HepG2 (cell line): ENCODE data around the gene ZBTB43. TPM values are rescaled to one million over a fixed set of nuclear protein-coding genes. Genes with fewer than 3 reads are reported as not detected.
"Not testable (repeated sequence)": the region's sequence is repeated elsewhere in the genome, so short reads cannot be mapped to it uniquely, and the experiment has no call there.

ENCODE experiments used
- ATAC-seq: fragments of 200-7000 bp; cut with Tn5 transposase; 3 replicates; pipeline ENCODE4 v1.9.1; 2020; ENCODE audit warnings: mild to moderate bottlenecking, moderate library complexity
- BruUV-seq: library from RNA; stranded (reverse); fragments of 400-500 nt; replicated peaks from 2 replicates; lab custom pipeline; 2021; lab: Mats Ljungman, UMichigan
- CTCF ChIA-PET: fragments of 300-600 bp; formaldehyde crosslinking; extraction: SDS; loops from one replicate; lab custom pipeline; 2021; ENCODE audit warnings: low total read pairs, inconsistent platforms, low intra/inter-chr PET ratio; lab: Yijun Ruan, JAX
- POLR2A ChIA-PET: fragments of 350-600 bp; sonication (Branson Sonifier 250); formaldehyde crosslinking; loops from one replicate; lab custom pipeline; 2020; ENCODE audit warnings: antibody characterized with exemption, inconsistent platforms; lab: Yijun Ruan, JAX
- DNase-seq: peaks from one replicate; pipeline ENCODE4 v3.0.0-alpha.2; 2015; ENCODE audit warnings: low spot score
- FAIRE-seq: peaks from 3 replicates; lab custom pipeline; 2011; peaks lifted over from hg19 to GRCh38; lab: Jason Lieb, UNC
- H2AFZ ChIP-seq: one replicate; pipeline ENCODE4 v1.6.1; 2011; ENCODE audit warnings: low read length, inconsistent platforms
- H3K27ac ChIP-seq: fragments of 300-600 bp; 3 replicates; pipeline ENCODE4 v1.8.0; 2011; ENCODE audit warnings: mixed run types, mild to moderate bottlenecking, mixed read lengths, low read length, inconsistent platforms; ENCODE audit not compliant: insufficient read depth; ENCODE audit errors: extremely low read length
- H3K27me3 ChIP-seq, 2 experiments: fragments of 200-600 bp in 1 of 2; 2 replicates in 1 of 2; 3 replicates in 1 of 2; pipeline versions ENCODE4 v1.6.0 to v1.8.0; 2011; ENCODE audit warnings: low read length in 2 of 2, mild to moderate bottlenecking in 2 of 2, moderate library complexity in 2 of 2, inconsistent platforms in 1 of 2; ENCODE audit not compliant: insufficient read depth in 2 of 2, control insufficient read depth in 1 of 2
- H3K36me3 ChIP-seq, 2 experiments: fragments of 200-600 bp in 1 of 2; replicated peaks in 1 of 2; 2 replicates in 1 of 2; 3 replicates in 1 of 2; pipeline versions ENCODE4 v1.5.1 to v1.8.0; 2011; ENCODE audit warnings: low read length in 2 of 2, inconsistent platforms in 1 of 2; ENCODE audit not compliant: insufficient read depth in 2 of 2, control insufficient read depth in 1 of 2
- H3K4me1 ChIP-seq: 2 replicates; pipeline ENCODE4 v1.5.1; 2012; ENCODE audit warnings: low read length, inconsistent platforms; ENCODE audit not compliant: insufficient read depth
- H3K4me2 ChIP-seq: 2 replicates; pipeline ENCODE4 v1.6.0; 2011; ENCODE audit warnings: low read depth, low read length, inconsistent platforms
- H3K4me3 ChIP-seq, 3 experiments: fragments of 200-600 bp in 1 of 3; sonication (generic), shearing (Covaris generic) in 1 of 3; replicated peaks in 1 of 3; 2 replicates each; pipeline ENCODE4 v1.5.1; 2011 to 2016; ENCODE audit warnings: low read length in 3 of 3, inconsistent platforms in 2 of 3, low read depth in 2 of 3, mild to moderate bottlenecking in 2 of 3, control low read depth in 1 of 3, mixed read lengths in 1 of 3; ENCODE audit not compliant: insufficient read depth in 1 of 3
- H3K79me2 ChIP-seq: one replicate; pipeline ENCODE4 v1.6.1; 2011; ENCODE audit warnings: low read length, inconsistent platforms; ENCODE audit not compliant: insufficient read depth
- H3K9ac ChIP-seq: 2 replicates; pipeline ENCODE4 v1.6.0; 2011; ENCODE audit warnings: mild to moderate bottlenecking, low read depth, low read length, inconsistent platforms; ENCODE audit not compliant: insufficient read depth
- H3K9me3 ChIP-seq: 2 replicates; pipeline ENCODE4 v1.5.1; 2012; ENCODE audit warnings: mild to moderate bottlenecking, low read length
- H4K20me1 ChIP-seq: 2 replicates; pipeline ENCODE4 v1.6.0; 2011; ENCODE audit warnings: inconsistent platforms, mild to moderate bottlenecking, low read length, moderate library complexity; ENCODE audit not compliant: insufficient read depth
- ATF7 ChIP-seq, 2 experiments: fragments of 450-650 bp in 1 of 2; sonication (generic) in 1 of 2; formaldehyde crosslinking in 1 of 2; IDR thresholded peaks; 2 replicates each; pipeline versions ENCODE4 v1.4.0 to v1.6.1; 2016 to 2020; ENCODE audit warnings: antibody characterized with exemption in 1 of 2, mild to moderate bottlenecking in 1 of 2, missing genetic modification reagents in 1 of 2
- ETV6 ChIP-seq: sonication (generic); formaldehyde crosslinking; conservative IDR thresholded peaks from 2 replicates; pipeline ENCODE4 v1.4.0; 2020; ENCODE audit warnings: missing genetic modification reagents
- HDAC2 ChIP-seq: sonication (generic); formaldehyde crosslinking; IDR thresholded peaks from 2 replicates; pipeline ENCODE4 v1.4.0; 2020; ENCODE audit warnings: missing genetic modification reagents
- KAT7 ChIP-seq: IDR thresholded peaks from 2 replicates; pipeline ENCODE4 v1.6.1; 2018; ENCODE audit warnings: borderline replicate concordance, missing compliant biosample characterization
- PRDM4 ChIP-seq: sonication (generic); formaldehyde crosslinking; IDR thresholded peaks from 2 replicates; pipeline ENCODE4 v1.9.0; 2021; ENCODE audit warnings: missing genetic modification reagents, borderline replicate concordance
- WGBS: methylation state at CpG from one replicate; pipeline ENCODE4 v1.1.6; 2017; ENCODE audit warnings: low lambda C conversion rate; 5-methylcytosine and 5-hydroxymethylcytosine counted together
- in situ Hi-C: cut with HindIII; loops from 2 replicates; pipeline ENCODE4 v1.10.0; 2017; ENCODE audit warnings: low pct_unique_long_range_greater_than_20kb; ENCODE audit not compliant: extremely low pct_ligation_motif_present
- intact Hi-C: fragments of 100-400 bp; cut with micrococcal nuclease; formaldehyde crosslinking; loops from one replicate; pipeline ENCODE4 v1.10.0; 2022; ENCODE audit not compliant: unreplicated experiment
- polyA plus RNA-seq, 8 experiments: library from polyadenylated mRNA; depleted of rRNA in 3 of 8; stranded (reverse) in 7 of 8; unstranded in 1 of 8; fragments of >200 nt; fragmentation: Illumina TruSeq in 4 of 8; extraction: Trizol in 4 of 8; gene quantifications; 2 replicates each; pipeline versions ENCODE4 v1.2.1 to v1.2.3, GENCODE V29; 2011 to 2016; ENCODE audit warnings: low read depth in 4 of 8, missing spikeins in 1 of 8, mixed read lengths in 1 of 8; ENCODE audit not compliant: insufficient read depth in 1 of 8
- total RNA-seq, 5 experiments: library from RNA; depleted of rRNA; stranded (reverse); fragments of >200 nt; fragmentation: Illumina TruSeq; extraction: Trizol; gene quantifications; 2 replicates each; pipeline ENCODE4 v1.2.3, GENCODE V29; 2016; ENCODE audit warnings: low read depth in 1 of 5

ZBTB43 gene
- total and polyA plus RNA-seq, 2 of the 13 experiments (the other 11 are each of a cell fraction or from before 2014, with no cell fraction given) = 7.1 to 31.4 TPM

- POLR2A ChIA-PET; H3K4me3 ChIP-seq; H3K4me1 ChIP-seq; CTCF ChIA-PET; intact Hi-C loops; in situ Hi-C loops; ATAC-seq; DNase-seq; H3K27me3 ChIP-seq; H4K20me1 ChIP-seq; H3K9ac ChIP-seq; FAIRE-seq; BruUV-seq; H3K4me2 ChIP-seq; H2AFZ ChIP-seq; H3K27ac ChIP-seq; TF ChIP-seq ATF7 (CRISPR knock-in tag; IDR thresholded peaks at IDR 0.05): not testable (repeated sequence)
- peak; percentile 83 for TF ChIP-seq ATF7 (IDR thresholded peaks at IDR 0.05)
- peaks cover 29% of the 10 kb centered on the region for H3K9me3 ChIP-seq
- H3K36me3 ChIP-seq = peaks cover 1 to 35% of the 10 kb centered on the region in 2 experiments
- peaks cover 65% of the 10 kb centered on the region for H3K79me2 ChIP-seq
- 99% methylated on average over 6 of the region's 7 CpGs for WGBS
These were observed 12.8 kb downstream of the ZBTB43 start for GRCh38 chr9:126817615-126818014.

- H3K4me2 ChIP-seq = no peak overlapping the region
- no peak overlapping the region for H3K9ac ChIP-seq
- intact Hi-C loops (no loop called here), in situ Hi-C loops (no loop called here)
- TF ChIP-seq KAT7 (CRISPR knock-in tag) (no peak), HDAC2 (no peak), PRDM4 (CRISPR knock-in tag) (no peak), ETV6 (CRISPR knock-in tag) (no peak)
- 96% methylated on average over 5 of the region's 5 CpGs for WGBS
- H3K4me1 ChIP-seq = peaks cover 2% of the 10 kb centered on the region
- no peak for ATAC-seq
- H3K27me3 ChIP-seq = no peaks in the 10 kb centered on the region
- no TSS peak for BruUV-seq
- H3K4me3 ChIP-seq = no peak overlapping the region
- CTCF ChIA-PET = no interaction called here
- FAIRE-seq = no peak
- no peak overlapping the region for H2AFZ ChIP-seq
- peaks cover 1 to 31% of the 10 kb centered on the region in 2 experiments; a peak in 4 of 5 replicates for H3K36me3 ChIP-seq
- no peak for DNase-seq
- POLR2A ChIA-PET = no interaction called here
- peaks cover 61% of the 10 kb centered on the region for H3K79me2 ChIP-seq
- no peak overlapping the region for H3K27ac ChIP-seq
- no peaks in the 10 kb centered on the region for H4K20me1 ChIP-seq
- H3K9me3 ChIP-seq = peaks cover 29% of the 10 kb centered on the region
These were observed 13.6 kb downstream of the ZBTB43 start for GRCh38 chr9:126818482-126818881.
